Uterus (tissue), 4 donors: Measurements from ENCODE around the gene GPHN. TPM values are rescaled to one million over a fixed set of nuclear protein-coding genes. Genes with fewer than 3 reads are reported as not detected.

Experiments
- DNase-seq, 2 donors: peaks; one replicate each; pipeline ENCODE4 v3.0.0-alpha.2; 2019 to 2020
- H3K27ac ChIP-seq, 2 donors: fragments of 200-600 bp; sonication (generic); 1 replicate in 1 of 2; 2 replicates in 1 of 2; pipeline ENCODE4 v1.5.1; 2016 to 2018
- H3K27me3 ChIP-seq, 2 donors: fragments of 200-600 bp; sonication (generic); one replicate each; pipeline ENCODE4 v1.5.1; 2018 to 2019; ENCODE audit warnings: control low read depth in 1 of 2
- H3K36me3 ChIP-seq, 2 donors: fragments of 200-600 bp; sonication (generic); one replicate each; pipeline ENCODE4 v1.5.1; 2019; ENCODE audit warnings: control low read depth in 1 of 2
- H3K4me1 ChIP-seq, 2 donors: fragments of 200-600 bp; sonication (generic); one replicate each; pipeline ENCODE4 v1.5.1; 2018 to 2019; ENCODE audit warnings: control low read depth in 1 of 2
- H3K4me3 ChIP-seq, 2 donors: fragments of 200-600 bp; sonication (generic); 1 replicate in 1 of 2; 2 replicates in 1 of 2; pipeline ENCODE4 v1.5.1; 2018 to 2019; ENCODE audit warnings: mild to moderate bottlenecking in 1 of 2
- H3K9me3 ChIP-seq, 2 donors: fragments of 200-600 bp; sonication (generic); one replicate each; pipeline ENCODE4 v1.5.1; 2019; ENCODE audit warnings: control low read depth in 1 of 2
- POLR2A ChIP-seq, 2 donors: fragments of 450-650 bp; IDR thresholded peaks; one replicate each; pipeline ENCODE4 v1.6.1; 2016; ENCODE audit warnings: antibody characterized with exemption in 2 of 2, mild to moderate bottlenecking in 1 of 2, moderate library complexity in 1 of 2
- intact Hi-C: fragments of 100-400 bp; cut with DNase I; formaldehyde crosslinking; loops from one replicate; pipeline ENCODE4 v1.15.1; 2023; ENCODE audit warnings: low total_unique reads
- total RNA-seq, 4 donors: library from RNA; depleted of rRNA in 3 of 4; stranded (reverse); fragments of >200 nt in 3 of 4; gene quantifications; one replicate each; pipeline versions ENCODE4 v1.1.0 to v1.2.4, GENCODE V29; 2014 to 2023
- TF ChIP-seq, protein P1 (sequence below), 4 experiments: fragments of 200-600 bp in 2 of 4; fragments of 450-650 bp in 2 of 4; sonication (generic) in 2 of 4; IDR thresholded peaks; one replicate each; pipeline ENCODE4 v1.5.1; 2016 to 2019; ENCODE audit warnings: antibody characterized with exemption in 4 of 4, mild to moderate bottlenecking in 2 of 4, moderate library complexity in 1 of 4
- donor health status: DM: yes; HTN: yes; CAD: no.

GPHN gene
- total RNA-seq, 4 donors from 2014 or later = 14.9 to 42.9 (median 19.1) TPM

DNA sequence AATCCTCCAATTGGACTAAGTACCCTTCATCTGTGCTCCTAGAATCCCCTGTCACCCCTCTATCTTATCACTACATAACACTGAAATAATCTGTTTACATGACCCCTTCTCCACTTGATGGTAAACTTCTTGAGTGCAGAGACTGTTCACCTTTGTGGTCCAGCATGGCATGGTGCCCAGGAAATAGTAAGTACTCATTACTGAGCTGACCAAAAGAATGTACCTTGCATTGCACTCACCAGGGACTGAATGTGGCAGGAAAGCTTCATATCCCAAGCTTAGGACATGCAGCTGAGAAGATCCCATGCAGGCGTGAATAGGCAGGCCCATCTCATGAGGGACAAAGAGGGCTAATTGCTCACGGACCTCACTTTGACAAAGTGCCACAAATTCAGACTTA lies 679.9 kb downstream of the GPHN start:
- no peak overlapping the region for H3K4me3 ChIP-seq
- TF ChIP-seq, protein P1, sequence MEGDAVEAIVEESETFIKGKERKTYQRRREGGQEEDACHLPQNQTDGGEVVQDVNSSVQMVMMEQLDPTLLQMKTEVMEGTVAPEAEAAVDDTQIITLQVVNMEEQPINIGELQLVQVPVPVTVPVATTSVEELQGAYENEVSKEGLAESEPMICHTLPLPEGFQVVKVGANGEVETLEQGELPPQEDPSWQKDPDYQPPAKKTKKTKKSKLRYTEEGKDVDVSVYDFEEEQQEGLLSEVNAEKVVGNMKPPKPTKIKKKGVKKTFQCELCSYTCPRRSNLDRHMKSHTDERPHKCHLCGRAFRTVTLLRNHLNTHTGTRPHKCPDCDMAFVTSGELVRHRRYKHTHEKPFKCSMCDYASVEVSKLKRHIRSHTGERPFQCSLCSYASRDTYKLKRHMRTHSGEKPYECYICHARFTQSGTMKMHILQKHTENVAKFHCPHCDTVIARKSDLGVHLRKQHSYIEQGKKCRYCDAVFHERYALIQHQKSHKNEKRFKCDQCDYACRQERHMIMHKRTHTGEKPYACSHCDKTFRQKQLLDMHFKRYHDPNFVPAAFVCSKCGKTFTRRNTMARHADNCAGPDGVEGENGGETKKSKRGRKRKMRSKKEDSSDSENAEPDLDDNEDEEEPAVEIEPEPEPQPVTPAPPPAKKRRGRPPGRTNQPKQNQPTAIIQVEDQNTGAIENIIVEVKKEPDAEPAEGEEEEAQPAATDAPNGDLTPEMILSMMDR (IDR thresholded peaks at IDR 0.05) = no peak
- no peak for TF ChIP-seq POLR2A (IDR thresholded peaks at IDR 0.05)
- H3K9me3 ChIP-seq = no peaks in the 10 kb centered on the region
- no peaks in the 10 kb centered on the region for H3K27me3 ChIP-seq
- H3K4me1 ChIP-seq = peaks cover 0 to 3% of the 10 kb centered on the region in 2 donors
- no peak overlapping the region for H3K27ac ChIP-seq
- intact Hi-C loops = no loop called here
- DNase-seq = no peak
- H3K36me3 ChIP-seq = no peaks in the 10 kb centered on the region

DNA sequence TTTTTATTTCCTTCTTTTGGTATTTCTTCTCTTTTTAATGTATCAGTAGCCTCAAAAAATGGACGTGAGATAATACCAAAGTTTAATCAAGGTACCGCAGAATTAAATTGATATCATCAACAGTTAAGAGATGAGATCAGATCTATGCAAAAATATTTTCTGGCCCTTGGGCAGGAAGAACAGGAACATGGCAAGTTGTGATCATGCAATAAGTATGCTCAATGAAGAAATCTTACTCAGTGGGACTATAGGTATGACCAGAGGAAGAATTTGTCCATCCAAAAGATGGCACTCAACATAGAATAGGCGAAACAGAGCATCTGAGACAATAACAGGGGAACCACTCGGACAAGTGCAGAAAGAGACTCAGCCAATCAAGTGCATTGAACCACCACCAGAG lies 680.4 kb downstream of the GPHN start:
- intact Hi-C loops = no loop called here
- Histone ChIP-seq H3K4me1 (peaks cover 0 to 3% of the 10 kb centered on the region in 2 donors), H3K27me3 (no peaks in the 10 kb centered on the region), H3K4me3 (no peak overlapping the region), H3K36me3 (no peaks in the 10 kb centered on the region), H3K27ac (no peak overlapping the region), H3K9me3 (no peaks in the 10 kb centered on the region)
- TF ChIP-seq, protein P1 (IDR thresholded peaks at IDR 0.05) = no peak
- no peak for TF ChIP-seq POLR2A (IDR thresholded peaks at IDR 0.05)
- DNase-seq = no peak

DNA sequence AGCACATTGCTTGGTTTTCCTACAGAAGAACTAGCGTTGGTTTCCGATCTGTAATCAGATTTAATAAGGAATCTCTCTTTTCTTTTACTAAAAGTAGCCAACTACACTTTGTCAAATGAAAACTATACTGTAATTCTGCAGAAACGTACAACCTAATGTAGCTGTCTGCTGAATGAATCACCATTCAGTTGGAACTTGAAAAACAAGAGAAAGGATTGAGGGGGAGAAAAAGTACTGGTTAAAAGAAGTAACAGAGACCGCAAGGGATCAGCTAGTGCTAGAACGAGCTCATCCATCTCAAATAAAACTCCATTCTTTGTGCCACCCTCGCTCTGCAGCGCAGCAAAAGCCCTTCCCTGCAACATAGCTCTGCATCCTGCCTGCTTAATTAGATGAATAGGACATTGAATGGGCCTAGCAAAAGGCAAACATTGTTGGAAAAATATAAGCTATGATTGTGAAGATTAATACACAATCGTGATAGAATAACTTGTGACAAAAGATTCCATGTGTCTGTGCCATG lies 683.9 kb downstream of the GPHN start:
- TF ChIP-seq POLR2A (IDR thresholded peaks at IDR 0.05) = no peak
- TF ChIP-seq, protein P1 (IDR thresholded peaks at IDR 0.05) = no peak
- Histone ChIP-seq H3K27ac (no peak overlapping the region), H3K4me3 (no peak overlapping the region), H3K36me3 (no peaks in the 10 kb centered on the region), H3K9me3 (no peaks in the 10 kb centered on the region), H3K27me3 (no peaks in the 10 kb centered on the region), H3K4me1 (peaks cover 0 to 3% of the 10 kb centered on the region in 2 donors)
- no peak for DNase-seq
- intact Hi-C loops = no loop called here

DNA sequence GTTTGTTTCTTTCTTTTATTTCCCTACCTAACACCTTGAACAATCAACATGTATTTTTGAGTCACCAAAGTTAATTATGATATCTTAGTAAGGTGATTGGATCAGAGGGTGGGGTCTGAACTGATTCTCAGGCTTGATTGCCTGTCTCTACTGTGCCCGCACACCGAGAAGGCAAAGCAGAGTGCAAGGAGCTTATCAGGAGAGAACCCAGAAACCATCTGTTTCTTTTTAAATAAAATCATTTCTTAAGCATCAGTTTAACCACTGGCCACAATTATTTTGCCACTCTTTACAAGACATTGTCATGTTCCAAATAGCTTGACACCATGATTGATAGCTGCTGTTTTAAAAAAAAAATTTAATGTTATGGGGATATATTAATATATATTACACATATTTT lies 684.4 kb downstream of the GPHN start:
- no peak overlapping the region for H3K27ac ChIP-seq
- no peak for DNase-seq
- intact Hi-C loops = no loop called here
- peaks cover 0 to 3% of the 10 kb centered on the region in 2 donors for H3K4me1 ChIP-seq
- no peaks in the 10 kb centered on the region for H3K36me3 ChIP-seq
- H3K4me3 ChIP-seq = no peak overlapping the region
- H3K9me3 ChIP-seq = no peaks in the 10 kb centered on the region
- no peak for TF ChIP-seq POLR2A (IDR thresholded peaks at IDR 0.05)
- H3K27me3 ChIP-seq = no peaks in the 10 kb centered on the region

DNA sequence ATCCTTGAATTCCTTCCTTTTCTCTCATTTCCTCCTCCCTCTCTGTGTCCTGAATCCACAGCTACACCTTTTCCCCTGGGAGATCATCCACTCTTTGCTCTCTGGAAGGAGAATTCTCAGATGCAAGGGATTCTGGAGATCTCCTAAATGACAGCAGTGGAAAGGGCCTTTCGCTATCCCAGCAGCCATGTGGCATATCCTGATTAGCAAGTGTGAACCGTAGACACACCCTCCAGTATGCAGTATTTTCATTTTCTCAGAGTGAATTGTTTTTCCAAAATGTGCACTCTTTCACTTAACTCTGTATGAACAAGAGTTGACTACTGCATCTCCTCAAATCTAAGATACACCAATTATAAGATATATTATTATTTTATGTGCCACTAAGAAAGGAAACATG lies 687.3 kb downstream of the GPHN start:
- intact Hi-C loops = no loop called here
- H3K27ac ChIP-seq = no peak overlapping the region
- no peak overlapping the region for H3K4me3 ChIP-seq
- TF ChIP-seq POLR2A (IDR thresholded peaks at IDR 0.05) = no peak
- TF ChIP-seq, protein P1 (IDR thresholded peaks at IDR 0.05) = no peak
- H3K27me3 ChIP-seq = no peaks in the 10 kb centered on the region
- no peaks in the 10 kb centered on the region for H3K9me3 ChIP-seq
- H3K36me3 ChIP-seq = no peaks in the 10 kb centered on the region
- no peak for DNase-seq
- H3K4me1 ChIP-seq = no peaks in the 10 kb centered on the region

DNA sequence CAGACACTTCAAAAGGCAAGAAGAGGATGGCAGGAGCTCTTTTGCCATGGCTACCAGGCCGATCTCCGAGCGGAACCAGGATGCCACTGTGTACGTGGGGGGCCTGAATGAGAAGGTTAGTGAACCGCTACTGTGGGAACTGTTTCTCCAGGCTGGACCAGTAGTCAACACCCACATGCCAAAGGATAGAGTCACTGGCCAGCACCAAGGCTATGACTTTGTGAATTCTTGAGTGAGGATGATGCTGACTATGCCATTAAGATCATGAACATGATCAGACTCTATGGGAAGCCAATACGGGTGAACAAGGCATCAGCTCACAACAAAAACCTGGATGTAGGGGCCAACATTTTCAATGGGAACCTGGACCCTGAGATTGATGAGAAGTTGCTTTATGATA lies 691.1 kb downstream of the GPHN start:
- intact Hi-C loops = no loop called here
- no peak for TF ChIP-seq POLR2A (IDR thresholded peaks at IDR 0.05)

More for the DNA sequence above, 691.1 kb downstream of the GPHN start:
- Histone ChIP-seq H3K9me3 (no peaks in the 10 kb centered on the region), H3K27me3 (no peaks in the 10 kb centered on the region), H3K27ac (no peak overlapping the region), H3K4me3 (no peak overlapping the region), H3K36me3 (no peaks in the 10 kb centered on the region), H3K4me1 (no peaks in the 10 kb centered on the region)
- DNase-seq = no peak
